K562 (cell line): ENCODE results near the gene CC2D1A. TPM values are rescaled to one million over a fixed set of nuclear protein-coding genes. Genes with fewer than 3 reads are reported as not detected.

Source experiments
- ATAC-seq: fragments of 200-7000 bp; cut with Tn5 transposase; 3 replicates; pipeline ENCODE4 v1.9.1; 2020; ENCODE audit warnings: moderate library complexity
- BruUV-seq: library from RNA; stranded (reverse); fragments of 400-500 nt; replicated peaks from 2 replicates; lab custom pipeline; 2021; lab: Mats Ljungman, UMichigan
- CTCF ChIA-PET: fragments of 300-600 bp; formaldehyde crosslinking; extraction: SDS; loops from one replicate; lab custom pipeline; 2021; ENCODE audit warnings: low intra/inter-chr PET ratio; lab: Yijun Ruan, JAX
- POLR2A ChIA-PET: fragments of 300-600, 350-650 bp; sonication (Branson Sonifier 250); formaldehyde crosslinking; extraction: SDS; loops from one replicate; lab custom pipeline; 2021; ENCODE audit warnings: antibody characterized with exemption, inconsistent platforms; lab: Yijun Ruan, JAX
- DNase-seq, 4 experiments: peaks; one replicate each; pipeline versions ENCODE4 v3.0.0 to v3.0.0-alpha.2; 2011 to 2018; ENCODE audit warnings: low spot score in 3 of 4, mixed read lengths in 3 of 4; ENCODE audit errors: extremely low read depth in 1 of 4
- FAIRE-seq: peaks from 2 replicates; lab custom pipeline; 2011; peaks lifted over from hg19 to GRCh38; lab: Jason Lieb, UNC
- H2AFZ ChIP-seq: 2 replicates; pipeline ENCODE4 v1.6.0; 2011; ENCODE audit warnings: low read depth, low read length, control low read depth, inconsistent platforms
- H3K27ac ChIP-seq: fragments of 200-600 bp; 3 replicates; pipeline ENCODE4 v1.8.0; 2011; ENCODE audit warnings: low read depth, mild to moderate bottlenecking, control low read depth, inconsistent platforms, low read length, moderate library complexity, mixed read lengths; ENCODE audit errors: extremely low read depth
- H3K27me3 ChIP-seq, 2 experiments: fragments of 300-600 bp in 1 of 2; 2 replicates in 1 of 2; 3 replicates in 1 of 2; pipeline versions ENCODE4 v1.6.0 to v1.8.0; 2011; ENCODE audit warnings: inconsistent platforms in 2 of 2, low read length in 2 of 2, mild to moderate bottlenecking in 1 of 2, mixed read lengths in 1 of 2, moderate library complexity in 1 of 2; ENCODE audit not compliant: control insufficient read depth in 2 of 2, insufficient read depth in 2 of 2
- H3K36me3 ChIP-seq: fragments of 300-600 bp; 3 replicates; pipeline ENCODE4 v1.8.0; 2011; ENCODE audit warnings: mild to moderate bottlenecking, low read length, inconsistent platforms; ENCODE audit not compliant: control insufficient read depth, insufficient read depth
- H3K4me1 ChIP-seq, 2 experiments: fragments of 200-600 bp in 1 of 2; replicated peaks in 1 of 2; 2 replicates in 1 of 2; 3 replicates in 1 of 2; pipeline versions ENCODE4 v1.5.1 to v1.8.0; 2011; ENCODE audit warnings: inconsistent platforms in 2 of 2, low read length in 2 of 2, mild to moderate bottlenecking in 1 of 2, mixed read lengths in 1 of 2, moderate library complexity in 1 of 2; ENCODE audit not compliant: control insufficient read depth in 2 of 2, insufficient read depth in 2 of 2
- H3K4me2 ChIP-seq: 2 replicates; pipeline ENCODE4 v1.6.1; 2011; ENCODE audit warnings: low read length, control low read depth, inconsistent platforms, mixed read lengths; ENCODE audit not compliant: insufficient read depth
- H3K4me3 ChIP-seq: fragments of 200-600 bp; sonication (generic), shearing (Covaris generic); 2 replicates; pipeline ENCODE4 v1.5.1; 2016; ENCODE audit warnings: control low read depth, inconsistent platforms
- H3K79me2 ChIP-seq: fragments of 200-600 bp; 3 replicates; pipeline ENCODE4 v1.8.0; 2011; ENCODE audit warnings: low read length, inconsistent platforms; ENCODE audit not compliant: control insufficient read depth, insufficient read depth
- H3K9ac ChIP-seq, 2 experiments: 2 replicates each; pipeline versions ENCODE4 v1.6.0 to v1.6.1; 2011; ENCODE audit warnings: low read depth in 2 of 2, low read length in 2 of 2, control low read depth in 1 of 2, inconsistent platforms in 1 of 2, mild to moderate bottlenecking in 1 of 2, mixed read lengths in 1 of 2; ENCODE audit not compliant: insufficient read depth in 1 of 2
- H3K9me1 ChIP-seq: one replicate; pipeline ENCODE4 v1.6.0; 2011; ENCODE audit warnings: inconsistent platforms, mild to moderate bottlenecking, low read length, moderate library complexity; ENCODE audit not compliant: control insufficient read depth, insufficient read depth
- H3K9me3 ChIP-seq: replicated peaks from 2 replicates; pipeline ENCODE4 v1.5.1; 2011; ENCODE audit warnings: low read depth, low read length, inconsistent platforms; ENCODE audit not compliant: control insufficient read depth, insufficient read depth
- H4K20me1 ChIP-seq: replicated peaks from 2 replicates; pipeline ENCODE4 v1.6.1; 2011; ENCODE audit warnings: low read length, inconsistent platforms, mixed read lengths; ENCODE audit not compliant: control insufficient read depth, insufficient read depth
- CHD2 ChIP-seq: IDR thresholded peaks from 2 replicates; pipeline ENCODE4 v1.6.1; 2011; ENCODE audit warnings: low read depth, low read length
- CSDE1 ChIP-seq, 2 experiments: fragments of 450-650 bp; IDR thresholded peaks; 2 replicates each; pipeline ENCODE4 v1.6.1; 2016; ENCODE audit warnings: mild to moderate bottlenecking in 1 of 2
- MYBL2 ChIP-seq, 2 experiments: fragments of 450-650 bp in 1 of 2; sonication (generic) in 1 of 2; formaldehyde crosslinking in 1 of 2; IDR thresholded peaks; 2 replicates each; pipeline versions ENCODE4 v1.6.1 to v1.8.1; 2017 to 2022; ENCODE audit warnings: borderline replicate concordance in 1 of 2, inconsistent platforms in 1 of 2, low read depth in 1 of 2, mild to moderate bottlenecking in 1 of 2, missing genetic modification reagents in 1 of 2, moderate library complexity in 1 of 2
- NRF1 ChIP-seq, 2 experiments: fragments of 450-650 bp; IDR thresholded peaks in 1 of 2; conservative IDR thresholded peaks in 1 of 2; 2 replicates each; pipeline ENCODE4 v1.6.1; 2014; ENCODE audit warnings: mild to moderate bottlenecking in 2 of 2
- POLR2G ChIP-seq: fragments of 200-400 bp; formaldehyde crosslinking; IDR thresholded peaks from 2 replicates; pipeline ENCODE4 v1.6.1; 2017; ENCODE audit warnings: low read depth, mild to moderate bottlenecking, antibody characterized with exemption, low read length, moderate library complexity
- TEAD1 ChIP-seq, 2 experiments: fragments of 450-650 bp in 1 of 2; sonication (generic) in 1 of 2; formaldehyde crosslinking; IDR thresholded peaks; 2 replicates each; pipeline versions ENCODE4 v1.4.0 to v1.8.0; 2020 to 2022; ENCODE audit warnings: mild to moderate bottlenecking in 2 of 2, missing genetic modification reagents in 1 of 2
- ZBTB33 ChIP-seq: sonication (generic); formaldehyde crosslinking; IDR thresholded peaks from 2 replicates; pipeline ENCODE4 v1.8.1; 2023; ENCODE audit warnings: mild to moderate bottlenecking, missing genetic modification reagents
- ZNF644 ChIP-seq: fragments of 200-800 bp; sonication (Bioruptor generic); IDR thresholded peaks from 2 replicates; pipeline ENCODE4 v1.6.1; 2016; ENCODE audit warnings: low read depth, missing genetic modification characterization, missing compliant biosample characterization
- WGBS: fragments of 100-300 bp; shearing (Covaris generic); methylation state at CpG from one replicate; pipeline ENCODE4 v1.1.6; 2016; ENCODE audit warnings: low coverage, mixed read lengths; ENCODE audit not compliant: insufficient coverage; ENCODE audit errors: missing lambda C conversion rate; 5-methylcytosine and 5-hydroxymethylcytosine counted together
- in situ Hi-C: fragments of 300-500 bp; cut with MboI; formaldehyde crosslinking; loops from 4 replicates; pipeline ENCODE4 v1.15.0; 2018; ENCODE audit warnings: inconsistent platforms, mixed read lengths
- intact Hi-C: fragments of 100-400 bp; cut with micrococcal nuclease; formaldehyde crosslinking; loops from 2 replicates; pipeline ENCODE4 v1.14.2; 2022
- polyA plus RNA-seq, 8 experiments: library from polyadenylated mRNA; depleted of rRNA in 4 of 8; stranded (reverse) in 5 of 8; unstranded in 3 of 8; fragments of >200 nt; fragmentation: Nextera tagmentation in 2 of 8; fragmentation: Illumina TruSeq in 1 of 8; extraction: Ambion mirVana in 2 of 8; extraction: Trizol in 1 of 8; gene quantifications; 2 replicates each; pipeline versions ENCODE4 v1.2.1 to v1.2.3, GENCODE V29; 2011 to 2014; ENCODE audit warnings: inconsistent platforms in 1 of 8, missing spikeins in 1 of 8
- total RNA-seq, 7 experiments: library from RNA; depleted of rRNA in 6 of 7; stranded (reverse); fragments of >200 nt in 6 of 7; fragmentation: Illumina TruSeq in 2 of 7; extraction: Trizol in 2 of 7; gene quantifications; 2 replicates each; pipeline versions ENCODE4 v1.2.1 to v1.2.3, GENCODE V29; 2011 to 2021; ENCODE audit warnings: low replicate concordance in 1 of 7

Gene CC2D1A
- total and polyA plus RNA-seq, 9 of the 15 experiments (the other 6 are each of a cell fraction or from before 2014, with no cell fraction given): 0.32 to 31.0 (median 12.9) TPM

- no peak for TF ChIP-seq NRF1 (conservative IDR thresholded peaks at IDR 0.05 in 1 of 2, IDR thresholded peaks at IDR 0.05 in 1 of 2)
- no peak for TF ChIP-seq CHD2
- no peak for TF ChIP-seq MYBL2 (IDR thresholded peaks at IDR 0.05; ENCODE audit: low read depth)
- no peak for TF ChIP-seq MYBL2 (CRISPR knock-in tag; IDR thresholded peaks at IDR 0.05; ENCODE audit: borderline replicate concordance)
- TF ChIP-seq ZBTB33: peak; percentile 84
- no peak for TF ChIP-seq TEAD1 (CRISPR knock-in tag; IDR thresholded peaks at IDR 0.05)
- TF ChIP-seq CSDE1 (IDR thresholded peaks at IDR 0.05): no peak
- no peak for TF ChIP-seq ZNF644 (tag)
- TF ChIP-seq POLR2G: 0 out of 2 replicates have a peak, but pooled peaks have one; percentile 16
- TF ChIP-seq, all 486 proteins: peak for 2
- 92% methylated on average over 6 of the region's 17 CpGs for WGBS
- no peak for FAIRE-seq
Measured at GRCh38 chr19:13929956-13930355, 24.0 kb downstream of the CC2D1A start.

More at GRCh38 chr19:13929956-13930355, 24.0 kb downstream of the CC2D1A start:
- peaks cover 36% of the 10 kb centered on the region; the same call in 2 of the 3 replicates for H3K36me3 ChIP-seq
- no TSS peak for BruUV-seq
- no peak overlapping the region for H3K4me3 ChIP-seq
- intact Hi-C loops (no loop called here), in situ Hi-C loops (no loop called here)
- H3K9me3 ChIP-seq: no peaks in the 10 kb centered on the region
- POLR2A ChIA-PET: interaction anchor here (1.0 to 1.4 kb wide), 2 partner anchors 11 to 13 kb away, joined by 4 to 9 read pairs; no protein-coding TSS in a partner anchor
- DNase-seq (no peak), ATAC-seq (no peak)
- H3K9ac ChIP-seq: no peak overlapping the region
- no peak overlapping the region for H3K4me2 ChIP-seq
- no peak overlapping the region for H2AFZ ChIP-seq
- H3K27ac ChIP-seq: no peak overlapping the region
- peaks cover 4% of the 10 kb centered on the region for H3K9me1 ChIP-seq
- no peaks in the 10 kb centered on the region for H4K20me1 ChIP-seq
- no peaks in the 10 kb centered on the region for H3K79me2 ChIP-seq
- CTCF ChIA-PET: no interaction called here
- H3K27me3 ChIP-seq: no peaks in the 10 kb centered on the region; a peak in 1 of 5 replicates
- H3K4me1 ChIP-seq: peaks cover 0 to 37% of the 10 kb centered on the region in 2 experiments; a peak in 2 of 5 replicates
